ENCODE data around the gene MOB1B.

DNA sequence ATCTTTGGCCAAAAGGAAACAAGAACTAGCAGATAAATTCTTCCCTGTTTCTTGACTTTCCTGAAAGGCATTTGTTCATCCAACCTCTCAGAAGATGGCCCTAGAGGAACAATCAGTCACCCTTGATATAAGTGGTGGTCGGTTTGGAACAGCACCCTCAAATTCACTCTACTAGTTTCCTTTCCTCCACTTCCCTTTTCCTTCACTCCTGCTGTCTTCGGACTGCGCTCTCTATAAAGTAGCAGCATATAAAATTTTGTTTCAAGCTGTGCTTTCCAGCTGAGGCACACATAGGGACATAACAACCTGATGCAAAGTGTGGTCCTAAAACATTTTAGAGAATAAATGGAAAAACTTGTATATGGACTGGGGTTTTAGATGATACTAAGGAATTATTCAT, 29.0 kb upstream of the MOB1B start:
- TF ChIP-seq, protein P1, sequence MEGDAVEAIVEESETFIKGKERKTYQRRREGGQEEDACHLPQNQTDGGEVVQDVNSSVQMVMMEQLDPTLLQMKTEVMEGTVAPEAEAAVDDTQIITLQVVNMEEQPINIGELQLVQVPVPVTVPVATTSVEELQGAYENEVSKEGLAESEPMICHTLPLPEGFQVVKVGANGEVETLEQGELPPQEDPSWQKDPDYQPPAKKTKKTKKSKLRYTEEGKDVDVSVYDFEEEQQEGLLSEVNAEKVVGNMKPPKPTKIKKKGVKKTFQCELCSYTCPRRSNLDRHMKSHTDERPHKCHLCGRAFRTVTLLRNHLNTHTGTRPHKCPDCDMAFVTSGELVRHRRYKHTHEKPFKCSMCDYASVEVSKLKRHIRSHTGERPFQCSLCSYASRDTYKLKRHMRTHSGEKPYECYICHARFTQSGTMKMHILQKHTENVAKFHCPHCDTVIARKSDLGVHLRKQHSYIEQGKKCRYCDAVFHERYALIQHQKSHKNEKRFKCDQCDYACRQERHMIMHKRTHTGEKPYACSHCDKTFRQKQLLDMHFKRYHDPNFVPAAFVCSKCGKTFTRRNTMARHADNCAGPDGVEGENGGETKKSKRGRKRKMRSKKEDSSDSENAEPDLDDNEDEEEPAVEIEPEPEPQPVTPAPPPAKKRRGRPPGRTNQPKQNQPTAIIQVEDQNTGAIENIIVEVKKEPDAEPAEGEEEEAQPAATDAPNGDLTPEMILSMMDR (conservative IDR thresholded peaks at IDR 0.05), result no peak
- no peak for TF ChIP-seq EZH2 (IDR thresholded peaks at IDR 0.05; ENCODE audit: low read depth)
